Activated naive CD4-positive, alpha-beta T cell treated with anti-CD3 and anti-CD28 coated beads, Interleukin-2, amount 50 U/mL, for 16 hours (primary cell): ENCODE data around the gene CYP17A1.

Source experiments
- DNase-seq: peaks from one replicate; pipeline ENCODE4 v3.0.0-alpha.2; 2020

CYP17A1 gene

GRCh38 chr10:102801978-102802377 lies 35.2 kb downstream of the CYP17A1 start:
- no peak for DNase-seq

GRCh38 chr10:102801496-102801895 lies 35.7 kb downstream of the CYP17A1 start:
- no peak for DNase-seq

- no peak for DNase-seq
Measured at GRCh38 chr10:102800611-102801335, 36.4 kb downstream of the CYP17A1 start.

GRCh38 chr10:102799691-102800471 lies 37.3 kb downstream of the CYP17A1 start:
- no peak for DNase-seq

GRCh38 chr10:102796407-102797176 lies 40.6 kb downstream of the CYP17A1 start:
- peak; percentile 39 for DNase-seq

GRCh38 chr10:102795453-102796406 lies 41.5 kb downstream of the CYP17A1 start:
- DNase-seq, result no peak

GRCh38 chr10:102791754-102792395 lies 45.3 kb downstream of the CYP17A1 start:
- DNase-seq, result no peak

- no peak for DNase-seq
Measured at GRCh38 chr10:102785818-102786217, 51.4 kb downstream of the CYP17A1 start.

GRCh38 chr10:102783568-102783967 lies 53.6 kb downstream of the CYP17A1 start:
- no peak for DNase-seq

- DNase-seq, result no peak
Measured at GRCh38 chr10:102782673-102783551, 54.3 kb downstream of the CYP17A1 start.

- DNase-seq, result no peak
Measured at GRCh38 chr10:102781921-102782557, 55.2 kb downstream of the CYP17A1 start.

GRCh38 chr10:102781090-102781920 lies 55.9 kb downstream of the CYP17A1 start:
- DNase-seq, result no peak
